Loucy (cell line): Measurements from ENCODE around the gene HGFAC.

ENCODE experiments used
- CTCF ChIP-seq: fragments of 200-600 bp; sonication (generic); conservative IDR thresholded peaks from 2 replicates; pipeline ENCODE4 v1.5.1; 2014; ENCODE audit warnings: mild to moderate bottlenecking, antibody characterized with exemption, low read length
- EZH2phosphoT487 ChIP-seq: fragments of 200-600 bp; IDR thresholded peaks from 2 replicates; pipeline ENCODE4 v1.6.1; 2018; ENCODE audit warnings: antibody characterized with exemption, mild to moderate bottlenecking, moderate library complexity, borderline replicate concordance

DNA sequence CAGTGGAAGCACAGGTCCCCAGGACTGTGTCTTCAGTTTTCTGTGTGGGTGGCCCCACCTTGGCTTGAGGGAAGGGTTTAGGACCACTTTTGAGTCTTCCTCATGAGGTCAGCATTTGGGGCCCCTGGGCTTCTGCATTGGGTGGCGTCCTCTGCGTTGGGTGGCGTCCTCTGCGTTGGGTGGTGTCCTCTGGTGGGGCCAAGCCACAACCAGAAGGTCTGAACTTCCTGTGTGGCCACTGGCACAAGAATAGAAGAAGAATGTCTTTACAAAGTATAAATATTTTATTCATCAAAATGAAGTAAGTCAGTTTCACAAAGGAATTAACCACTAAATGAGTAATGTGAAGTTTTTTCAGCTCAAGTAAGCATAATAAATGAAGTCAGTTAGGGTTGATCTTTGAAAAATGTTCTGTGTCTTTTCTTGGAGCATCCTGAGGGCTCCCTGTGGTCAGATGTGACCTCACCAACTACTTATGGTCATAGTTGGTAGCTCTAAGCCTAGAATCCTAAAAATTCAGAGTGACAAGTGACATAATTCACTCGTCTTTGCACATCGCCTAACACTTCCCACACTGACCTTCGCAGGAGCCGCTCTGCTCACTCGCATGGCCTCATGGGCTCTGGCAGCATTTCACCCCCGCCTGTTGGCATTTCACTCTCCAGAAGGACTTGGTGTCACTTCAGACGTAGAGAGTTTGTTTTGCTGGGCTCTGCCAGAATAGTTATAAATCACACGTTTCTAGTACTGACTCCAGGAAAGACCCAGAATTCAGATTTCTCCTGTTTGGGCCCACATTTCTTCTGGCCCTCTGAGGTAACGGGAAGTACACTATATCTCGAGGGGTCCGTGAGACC, 39.0 kb upstream of the HGFAC start:
- TF ChIP-seq CTCF (no peak), EZH2phosphoT487 (no peak)
